Upper lobe of right lung (tissue), 1 donor: ENCODE data around the gene GATAD2A. TPM values are rescaled to one million over a fixed set of nuclear protein-coding genes. Genes with fewer than 3 reads are reported as not detected.
A peak's percentile ranks its signal among the peaks of the same experiment; 100 is the strongest.
"Not testable (repeated sequence)": the region's sequence is repeated elsewhere in the genome, so short reads cannot be mapped to it uniquely, and the experiment has no call there.

Experiments
- ATAC-seq: fragments of 200-7000 bp; cut with Tn5 transposase; one replicate; pipeline ENCODE4 v1.9.1; 2020; ENCODE audit warnings: mild to moderate bottlenecking, moderate library complexity
- DNase-seq: peaks from one replicate; pipeline ENCODE4 v3.0.0-alpha.2; 2020
- H3K27ac ChIP-seq: fragments of 200-600 bp; one replicate; pipeline ENCODE4 v1.8.0; 2022
- H3K27me3 ChIP-seq: fragments of 200-600 bp; one replicate; pipeline ENCODE4 v1.8.0; 2022; ENCODE audit warnings: mild to moderate bottlenecking
- H3K36me3 ChIP-seq: fragments of 200-600 bp; one replicate; pipeline ENCODE4 v1.8.0; 2022
- H3K4me1 ChIP-seq: fragments of 200-600 bp; one replicate; pipeline ENCODE4 v1.8.0; 2022
- H3K4me3 ChIP-seq: fragments of 200-600 bp; one replicate; pipeline ENCODE4 v1.8.0; 2022; ENCODE audit warnings: mild to moderate bottlenecking
- H3K9me3 ChIP-seq: fragments of 200-600 bp; one replicate; pipeline ENCODE4 v1.8.0; 2022
- intact Hi-C: fragments of 100-400 bp; cut with DNase I; formaldehyde crosslinking; loops from one replicate; pipeline ENCODE4 v1.11.0; 2022
- total RNA-seq: library from RNA; stranded (reverse); fragmentation: NEBNext Ultra II Directional; extraction: Animal tissue kit (Norgen Biotek cat#: 25700); gene quantifications from one replicate; pipeline ENCODE4 v1.2.1, GENCODE V29; 2021
- TF ChIP-seq, protein P1 (sequence below): fragments of 200-600 bp; IDR thresholded peaks from one replicate; pipeline ENCODE4 v1.8.0; 2022; ENCODE audit warnings: antibody characterized with exemption
- donor health status: DM: no; HTN: yes; CAD: no; lungs with severe emphysema.

Gene GATAD2A
- total RNA-seq, 1 donor from 2014 or later = 85.8 TPM

- Histone ChIP-seq H3K4me3 (peak overlapping the region; percentile 85), H3K36me3 (no peaks in the 10 kb centered on the region), H3K4me1 (peaks cover 58% of the 10 kb centered on the region), H3K27me3 (no peaks in the 10 kb centered on the region), H3K9me3 (no peaks in the 10 kb centered on the region), H3K27ac (peak overlapping the region; percentile 92)
- intact Hi-C loops = no loop called here
- DNase-seq (no peak), ATAC-seq (no peak)
- TF ChIP-seq, protein P1, sequence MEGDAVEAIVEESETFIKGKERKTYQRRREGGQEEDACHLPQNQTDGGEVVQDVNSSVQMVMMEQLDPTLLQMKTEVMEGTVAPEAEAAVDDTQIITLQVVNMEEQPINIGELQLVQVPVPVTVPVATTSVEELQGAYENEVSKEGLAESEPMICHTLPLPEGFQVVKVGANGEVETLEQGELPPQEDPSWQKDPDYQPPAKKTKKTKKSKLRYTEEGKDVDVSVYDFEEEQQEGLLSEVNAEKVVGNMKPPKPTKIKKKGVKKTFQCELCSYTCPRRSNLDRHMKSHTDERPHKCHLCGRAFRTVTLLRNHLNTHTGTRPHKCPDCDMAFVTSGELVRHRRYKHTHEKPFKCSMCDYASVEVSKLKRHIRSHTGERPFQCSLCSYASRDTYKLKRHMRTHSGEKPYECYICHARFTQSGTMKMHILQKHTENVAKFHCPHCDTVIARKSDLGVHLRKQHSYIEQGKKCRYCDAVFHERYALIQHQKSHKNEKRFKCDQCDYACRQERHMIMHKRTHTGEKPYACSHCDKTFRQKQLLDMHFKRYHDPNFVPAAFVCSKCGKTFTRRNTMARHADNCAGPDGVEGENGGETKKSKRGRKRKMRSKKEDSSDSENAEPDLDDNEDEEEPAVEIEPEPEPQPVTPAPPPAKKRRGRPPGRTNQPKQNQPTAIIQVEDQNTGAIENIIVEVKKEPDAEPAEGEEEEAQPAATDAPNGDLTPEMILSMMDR = no peak
Observed at GRCh38 chr19:19387108-19387507, 18.4 kb upstream of the GATAD2A start.

- Histone ChIP-seq H3K27me3 (no peaks in the 10 kb centered on the region), H3K27ac (peak overlapping the region; percentile 39), H3K36me3 (no peaks in the 10 kb centered on the region), H3K4me3 (no peak overlapping the region), H3K9me3 (no peaks in the 10 kb centered on the region), H3K4me1 (peaks cover 75% of the 10 kb centered on the region)
- no peak for DNase-seq
- TF ChIP-seq, protein P1 = no peak
- intact Hi-C loops = no loop called here
- no peak for ATAC-seq
Observed at GRCh38 chr19:19388568-19389555, 16.6 kb upstream of the GATAD2A start.

GRCh38 chr19:19389683-19390082, 15.8 kb upstream of the GATAD2A start:
- DNase-seq, intact Hi-C loops, H3K9me3 ChIP-seq, H3K4me3 ChIP-seq, H3K36me3 ChIP-seq, ATAC-seq, H3K27me3 ChIP-seq: not testable (repeated sequence)
- Histone ChIP-seq H3K4me1 (peaks cover 78% of the 10 kb centered on the region), H3K27ac (peak overlapping the region; percentile 39)

GRCh38 chr19:19394333-19394732, 11.1 kb upstream of the GATAD2A start:
- ATAC-seq, H3K27me3 ChIP-seq, H3K36me3 ChIP-seq, H3K27ac ChIP-seq, DNase-seq, intact Hi-C loops, H3K4me3 ChIP-seq, H3K9me3 ChIP-seq: not testable (repeated sequence)
- H3K4me1 ChIP-seq = peaks cover 59% of the 10 kb centered on the region

- no peak for DNase-seq
- H3K36me3 ChIP-seq = no peaks in the 10 kb centered on the region
- no peaks in the 10 kb centered on the region for H3K9me3 ChIP-seq
- peak overlapping the region; percentile 24 for H3K27ac ChIP-seq
- ATAC-seq = no peak
- TF ChIP-seq, protein P1 = no peak
- peaks cover 31% of the 10 kb centered on the region for H3K4me1 ChIP-seq
- intact Hi-C loops = loop anchor here (10.0 kb wide), 1 partner anchor 85 kb away; no protein-coding TSS in a partner anchor
- no peak overlapping the region for H3K4me3 ChIP-seq
- no peaks in the 10 kb centered on the region for H3K27me3 ChIP-seq
Observed at GRCh38 chr19:19399733-19400433, 5.6 kb upstream of the GATAD2A start.

DNA sequence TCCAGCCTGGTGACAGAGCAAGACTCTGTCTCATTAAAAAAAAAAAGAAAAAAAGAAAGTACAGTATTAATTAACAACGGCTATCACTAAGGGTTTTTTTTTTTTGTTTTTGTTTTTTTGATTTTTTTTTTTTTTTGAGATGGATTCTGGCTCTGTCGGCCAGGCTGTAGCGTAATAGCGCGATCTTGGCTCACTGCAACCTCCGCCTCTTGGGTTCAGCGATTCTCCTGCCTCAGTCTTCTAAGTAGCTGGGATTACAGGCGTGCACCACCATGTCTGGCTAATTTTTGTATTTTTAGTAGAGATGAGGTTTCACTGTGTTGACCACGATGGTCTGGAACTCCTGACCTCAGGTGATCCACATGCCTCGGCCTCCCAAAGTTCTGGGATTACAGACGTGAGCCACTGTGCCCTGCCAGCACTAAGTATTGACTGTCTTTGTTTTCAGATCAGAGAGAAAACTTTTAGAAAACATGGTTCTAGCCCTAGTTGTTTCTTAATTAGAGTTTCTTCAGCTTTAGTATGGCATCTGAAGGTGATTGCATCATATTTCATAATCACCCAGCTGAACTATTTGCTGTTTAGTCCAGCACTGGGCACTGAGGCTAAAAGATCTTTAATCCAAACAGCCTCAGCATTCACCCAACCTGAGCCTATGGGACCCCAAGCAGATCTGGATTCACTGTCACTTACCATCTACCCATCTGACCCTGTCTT, 2.7 kb upstream of the GATAD2A start:
- Histone ChIP-seq H3K9me3 (no peaks in the 10 kb centered on the region), H3K4me3 (no peak overlapping the region), H3K27me3 (no peaks in the 10 kb centered on the region), H3K4me1 (peaks cover 36% of the 10 kb centered on the region), H3K36me3 (no peaks in the 10 kb centered on the region), H3K27ac (peak overlapping the region; percentile 60)
- intact Hi-C loops = loop anchor here (10.0 kb wide), 1 partner anchor 82 kb away; no protein-coding TSS in a partner anchor
- DNase-seq = no peak
- TF ChIP-seq, protein P1 = no peak
- no peak for ATAC-seq
